Skeletal muscle satellite cell (primary cell): ENCODE data around the gene ROR1.
A peak's percentile ranks its signal among the peaks of the same experiment; 100 is the strongest.
"Not testable (repeated sequence)": the region's sequence is repeated elsewhere in the genome, so short reads cannot be mapped to it uniquely, and the experiment has no call there.

Experiments used
- H3K27me3 ChIP-seq: 2 replicates; pipeline ENCODE4 v1.7.0; 2013; ENCODE audit warnings: low read length; ENCODE audit not compliant: control insufficient read depth, insufficient read depth
- H3K36me3 ChIP-seq: 2 replicates; pipeline ENCODE4 v1.7.0; 2013; ENCODE audit warnings: mild to moderate bottlenecking, control low read depth, low read length; ENCODE audit not compliant: insufficient read depth
- H3K4me1 ChIP-seq: 2 replicates; pipeline ENCODE4 v1.7.0; 2013; ENCODE audit warnings: low read length; ENCODE audit not compliant: control insufficient read depth, insufficient read depth
- H3K4me2 ChIP-seq: 2 replicates; pipeline ENCODE4 v1.7.0; 2013; ENCODE audit warnings: mild to moderate bottlenecking, low read length
- H3K4me3 ChIP-seq: 2 replicates; pipeline ENCODE4 v1.7.0; 2013; ENCODE audit warnings: low read length
- H3K9ac ChIP-seq: 2 replicates; pipeline ENCODE4 v1.7.0; 2013; ENCODE audit warnings: mild to moderate bottlenecking, low read depth, low read length, moderate library complexity
- H3K9me3 ChIP-seq: replicated peaks from 2 replicates; pipeline ENCODE4 v1.7.0; 2013; ENCODE audit warnings: mild to moderate bottlenecking, control low read depth, low read length

Gene ROR1

GRCh38 chr1:63797056-63797726 lies 23.4 kb downstream of the ROR1 start:
- H3K9ac ChIP-seq = no peak overlapping the region
- no peak overlapping the region for H3K4me3 ChIP-seq
- H3K4me2 ChIP-seq = peak overlapping the region; percentile 45
- H3K27me3 ChIP-seq = no peaks in the 10 kb centered on the region
- no peaks in the 10 kb centered on the region for H3K9me3 ChIP-seq
- peaks cover 33% of the 10 kb centered on the region for H3K4me1 ChIP-seq
- no peaks in the 10 kb centered on the region for H3K36me3 ChIP-seq

GRCh38 chr1:63798284-63798683 lies 24.5 kb downstream of the ROR1 start:
- peaks cover 33% of the 10 kb centered on the region for H3K4me1 ChIP-seq
- no peak overlapping the region for H3K4me3 ChIP-seq
- no peaks in the 10 kb centered on the region for H3K36me3 ChIP-seq

GRCh38 chr1:63799307-63799706 lies 25.5 kb downstream of the ROR1 start:
- H3K36me3 ChIP-seq = no peaks in the 10 kb centered on the region
- no peaks in the 10 kb centered on the region for H3K27me3 ChIP-seq
- H3K4me3 ChIP-seq = no peak overlapping the region
- no peaks in the 10 kb centered on the region for H3K9me3 ChIP-seq
- H3K9ac ChIP-seq = no peak overlapping the region
- H3K4me1 ChIP-seq = peaks cover 33% of the 10 kb centered on the region
- H3K4me2 ChIP-seq = no peak overlapping the region

More at GRCh38 chr1:63798284-63798683, 24.5 kb downstream of the ROR1 start:
- H3K9ac ChIP-seq = no peak overlapping the region
- H3K9me3 ChIP-seq = no peaks in the 10 kb centered on the region
- no peak overlapping the region for H3K4me2 ChIP-seq
- no peaks in the 10 kb centered on the region for H3K27me3 ChIP-seq

- no peak overlapping the region for H3K9ac ChIP-seq
- H3K4me2 ChIP-seq = no peak overlapping the region
- H3K9me3 ChIP-seq = no peaks in the 10 kb centered on the region
- H3K36me3 ChIP-seq = no peaks in the 10 kb centered on the region
- H3K27me3 ChIP-seq = no peaks in the 10 kb centered on the region
- no peak overlapping the region for H3K4me3 ChIP-seq
- peaks cover 32% of the 10 kb centered on the region for H3K4me1 ChIP-seq
These were observed 26.0 kb downstream of the ROR1 start for GRCh38 chr1:63799820-63800219.

GRCh38 chr1:63802109-63802508 lies 28.3 kb downstream of the ROR1 start:
- Histone ChIP-seq H3K9ac (no peak overlapping the region), H3K4me3 (no peak overlapping the region), H3K4me1 (peaks cover 16% of the 10 kb centered on the region), H3K4me2 (no peak overlapping the region), H3K9me3 (no peaks in the 10 kb centered on the region), H3K36me3 (no peaks in the 10 kb centered on the region), H3K27me3 (no peaks in the 10 kb centered on the region)

GRCh38 chr1:63804829-63805484 lies 31.1 kb downstream of the ROR1 start:
- H3K27me3 ChIP-seq = no peaks in the 10 kb centered on the region
- no peak overlapping the region for H3K9ac ChIP-seq
- no peaks in the 10 kb centered on the region for H3K9me3 ChIP-seq
- H3K4me3 ChIP-seq = no peak overlapping the region
- H3K4me1 ChIP-seq = peaks cover 2% of the 10 kb centered on the region
- H3K4me2 ChIP-seq = no peak overlapping the region
- no peaks in the 10 kb centered on the region for H3K36me3 ChIP-seq

GRCh38 chr1:63807046-63807445 lies 33.2 kb downstream of the ROR1 start:
- H3K9ac ChIP-seq = no peak overlapping the region
- H3K27me3 ChIP-seq = no peaks in the 10 kb centered on the region
- no peak overlapping the region for H3K4me2 ChIP-seq
- H3K36me3 ChIP-seq = no peaks in the 10 kb centered on the region
- H3K9me3 ChIP-seq = no peaks in the 10 kb centered on the region
- H3K4me3 ChIP-seq = no peak overlapping the region
- no peaks in the 10 kb centered on the region for H3K4me1 ChIP-seq

GRCh38 chr1:63810936-63811469 lies 37.2 kb downstream of the ROR1 start:
- H3K4me3 ChIP-seq = no peak overlapping the region

GRCh38 chr1:63812071-63812700 lies 38.4 kb downstream of the ROR1 start:
- Histone ChIP-seq H3K9me3 (no peaks in the 10 kb centered on the region), H3K36me3 (no peaks in the 10 kb centered on the region), H3K4me3 (no peak overlapping the region), H3K4me2 (no peak overlapping the region), H3K4me1 (peaks cover 19% of the 10 kb centered on the region), H3K27me3 (no peaks in the 10 kb centered on the region), H3K9ac (no peak overlapping the region)

More at GRCh38 chr1:63810936-63811469, 37.2 kb downstream of the ROR1 start:
- Histone ChIP-seq H3K4me1 (peaks cover 12% of the 10 kb centered on the region), H3K27me3 (no peaks in the 10 kb centered on the region), H3K9me3 (no peaks in the 10 kb centered on the region), H3K36me3 (no peaks in the 10 kb centered on the region), H3K4me2 (no peak overlapping the region), H3K9ac (no peak overlapping the region)

- no peak overlapping the region for H3K9ac ChIP-seq
- H3K4me1 ChIP-seq = peaks cover 22% of the 10 kb centered on the region
- H3K4me3 ChIP-seq = no peak overlapping the region
These were observed 40.0 kb downstream of the ROR1 start for GRCh38 chr1:63813829-63814277.

GRCh38 chr1:63816217-63816815 lies 42.5 kb downstream of the ROR1 start:
- H3K4me1 ChIP-seq = peaks cover 28% of the 10 kb centered on the region
- not testable (repeated sequence) for H3K9ac ChIP-seq

More at GRCh38 chr1:63813829-63814277, 40.0 kb downstream of the ROR1 start:
- peak overlapping the region; percentile 9 for H3K4me2 ChIP-seq
- H3K9me3 ChIP-seq = no peaks in the 10 kb centered on the region
- no peaks in the 10 kb centered on the region for H3K27me3 ChIP-seq
- no peaks in the 10 kb centered on the region for H3K36me3 ChIP-seq

More at GRCh38 chr1:63816217-63816815, 42.5 kb downstream of the ROR1 start:
- not testable (repeated sequence) for H3K9me3 ChIP-seq, H3K36me3 ChIP-seq, H3K4me3 ChIP-seq, H3K27me3 ChIP-seq, H3K4me2 ChIP-seq
